HG03280 (cell line): ENCODE data around the gene CGREF1.

Source experiments
- ATAC-seq: cut with Tn5 transposase; IDR thresholded peaks from one replicate; pipeline ENCODE4 v1.9.1; 2021; ENCODE audit warnings: mild to moderate bottlenecking, moderate library complexity; ENCODE audit not compliant: unreplicated experiment

CGREF1 gene

DNA sequence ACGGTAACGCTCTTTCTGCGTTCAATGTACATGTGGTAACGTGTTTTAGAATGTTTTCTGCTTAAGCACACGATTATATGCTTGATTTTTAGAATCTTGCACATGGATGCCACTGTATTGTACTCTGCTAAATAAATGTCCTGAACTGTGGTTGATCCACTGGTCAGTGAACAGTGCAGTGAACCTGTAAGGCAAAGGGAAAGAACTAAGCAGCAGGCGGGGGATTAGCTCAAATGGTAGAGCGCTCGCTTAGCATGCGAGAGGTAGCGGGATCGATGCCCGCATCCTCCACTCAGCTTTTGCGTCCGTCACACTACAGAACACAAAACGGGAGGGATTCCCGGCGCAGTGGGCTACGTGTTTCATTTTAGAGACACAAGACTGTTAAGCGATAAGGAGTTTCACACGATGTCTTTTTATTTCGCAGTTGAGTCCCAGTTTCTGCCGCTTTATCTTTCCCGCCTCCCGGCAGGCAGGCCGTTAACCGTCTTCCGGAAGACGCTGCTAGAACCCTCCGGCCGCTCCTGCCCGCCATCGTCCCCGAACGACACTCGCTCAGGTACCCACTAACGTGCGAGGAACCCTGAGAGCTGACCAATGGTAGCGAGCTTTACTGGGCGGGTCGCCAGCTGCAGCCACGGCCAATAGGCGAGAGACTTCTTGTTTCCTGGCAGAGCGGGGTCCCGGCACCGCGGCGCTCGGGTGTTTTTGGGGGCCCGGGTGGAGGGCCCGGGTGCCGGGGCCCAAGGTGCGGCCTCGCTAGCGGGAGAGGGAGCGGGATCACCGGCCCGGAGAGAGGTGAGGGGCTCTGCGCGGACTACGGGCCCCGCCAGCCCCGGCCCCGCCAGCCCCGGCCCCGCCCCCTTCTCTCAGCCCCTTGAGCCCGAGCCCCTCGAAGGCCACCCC, 67.7 kb downstream of the CGREF1 start, which contains the start of gene AGBL5:
AGBL5 (plus strand) TSS at position 673 of the 906 bp plus-strand sequence. CDS start 1,291 bp downstream, outside the sequence.
- peak; percentile 72 for ATAC-seq
